CD4-positive, alpha-beta T cell treated with Interleukin-6 for 4 hours (primary cell): ENCODE data around the gene ITPR2.

Source experiments
- DNase-seq: peaks from one replicate; pipeline ENCODE4 v3.0.0-alpha.2; 2020; ENCODE audit warnings: mixed read lengths

Gene ITPR2

GRCh38 chr12:26818636-26819035 is 14.4 kb downstream of the ITPR2 start:
- no peak for DNase-seq

- DNase-seq = no peak
Measured at GRCh38 chr12:26818201-26818600, 14.8 kb downstream of the ITPR2 start.

GRCh38 chr12:26817183-26817591 is 15.8 kb downstream of the ITPR2 start:
- no peak for DNase-seq

- no peak for DNase-seq
Measured at GRCh38 chr12:26813812-26814211, 19.2 kb downstream of the ITPR2 start.

GRCh38 chr12:26810330-26810729 is 22.7 kb downstream of the ITPR2 start:
- DNase-seq = no peak

GRCh38 chr12:26809611-26810285 is 23.2 kb downstream of the ITPR2 start:
- DNase-seq = no peak

- no peak for DNase-seq
Measured at GRCh38 chr12:26808766-26809476, 24.1 kb downstream of the ITPR2 start.

- DNase-seq = no peak
Measured at GRCh38 chr12:26807292-26807691, 25.7 kb downstream of the ITPR2 start.

GRCh38 chr12:26806556-26806955 is 26.4 kb downstream of the ITPR2 start:
- DNase-seq = no peak

GRCh38 chr12:26805401-26805971 is 27.5 kb downstream of the ITPR2 start:
- DNase-seq = no peak

GRCh38 chr12:26803552-26803951 is 29.4 kb downstream of the ITPR2 start:
- no peak for DNase-seq

- no peak for DNase-seq
Measured at GRCh38 chr12:26801486-26801885, 31.5 kb downstream of the ITPR2 start.

GRCh38 chr12:26800858-26801257 is 32.1 kb downstream of the ITPR2 start:
- no peak for DNase-seq

GRCh38 chr12:26800347-26800746 is 32.6 kb downstream of the ITPR2 start:
- DNase-seq = no peak

GRCh38 chr12:26799741-26800140 is 33.3 kb downstream of the ITPR2 start:
- no peak for DNase-seq

GRCh38 chr12:26798640-26799039 is 34.4 kb downstream of the ITPR2 start:
- no peak for DNase-seq

- no peak for DNase-seq
Measured at GRCh38 chr12:26798023-26798422, 35.0 kb downstream of the ITPR2 start.

GRCh38 chr12:26795910-26796309 is 37.1 kb downstream of the ITPR2 start:
- no peak for DNase-seq

GRCh38 chr12:26791301-26791791 is 41.6 kb downstream of the ITPR2 start:
- no peak for DNase-seq

- no peak for DNase-seq
Measured at GRCh38 chr12:26790645-26790994, 42.4 kb downstream of the ITPR2 start.

- no peak for DNase-seq
Measured at GRCh38 chr12:26789731-26790644, 43.0 kb downstream of the ITPR2 start.

GRCh38 chr12:26786865-26787514 is 46.0 kb downstream of the ITPR2 start:
- no peak for DNase-seq

- no peak for DNase-seq
Measured at GRCh38 chr12:26786491-26786864, 46.5 kb downstream of the ITPR2 start.
